HG03432 (cell line): ENCODE measurements around the gene UBXN4.
"Not testable (repeated sequence)": the region's sequence is repeated elsewhere in the genome, so short reads cannot be mapped to it uniquely, and the experiment has no call there.

Source experiments
- ATAC-seq: cut with Tn5 transposase; IDR thresholded peaks from one replicate; pipeline ENCODE4 v1.9.1; 2021; ENCODE audit warnings: mild to moderate bottlenecking, moderate library complexity; ENCODE audit not compliant: unreplicated experiment

Gene UBXN4

GRCh38 chr2:135762022-135762421 lies 20.4 kb downstream of the UBXN4 start:
- no peak for ATAC-seq

DNA sequence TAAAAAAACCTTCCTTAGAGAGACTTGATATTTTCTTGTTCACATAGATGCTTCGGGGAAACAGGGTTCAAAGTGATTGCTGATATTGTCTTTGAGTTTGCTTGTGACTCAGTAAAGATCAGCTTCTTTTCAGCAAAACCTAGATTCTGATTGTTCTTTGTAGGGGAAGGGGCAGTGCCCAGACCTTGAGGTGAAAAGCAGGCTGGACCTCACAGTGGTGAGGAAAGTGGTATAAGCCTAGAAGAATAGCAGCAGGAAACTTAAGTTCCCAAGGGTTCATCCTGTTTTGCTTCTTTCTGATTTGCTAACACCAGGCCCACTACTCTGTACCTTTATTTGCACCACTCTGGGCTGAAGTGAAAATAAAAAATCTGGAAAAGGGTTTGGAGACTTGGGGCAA lies 20.9 kb downstream of the UBXN4 start:
- no peak for ATAC-seq

DNA sequence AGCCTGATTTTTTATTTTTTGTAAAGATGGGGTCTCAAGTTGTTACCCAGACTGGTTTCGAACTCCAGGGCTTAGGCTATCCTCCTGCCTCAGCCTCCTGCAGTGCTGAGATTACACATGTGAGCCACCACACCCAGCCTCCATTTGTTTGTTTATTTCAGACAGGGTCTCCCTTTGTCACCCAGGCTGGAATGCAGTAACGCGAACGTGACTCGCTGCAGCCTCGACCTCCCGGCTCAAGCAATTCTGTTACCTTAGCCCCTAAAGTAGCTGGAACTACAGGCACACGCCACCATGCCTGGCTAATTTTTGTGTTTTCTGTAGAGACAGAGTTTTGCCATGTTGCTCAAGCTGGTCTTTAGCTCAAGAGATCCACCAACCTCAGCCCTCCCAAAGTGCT lies 27.2 kb downstream of the UBXN4 start:
- ATAC-seq, result no peak

DNA sequence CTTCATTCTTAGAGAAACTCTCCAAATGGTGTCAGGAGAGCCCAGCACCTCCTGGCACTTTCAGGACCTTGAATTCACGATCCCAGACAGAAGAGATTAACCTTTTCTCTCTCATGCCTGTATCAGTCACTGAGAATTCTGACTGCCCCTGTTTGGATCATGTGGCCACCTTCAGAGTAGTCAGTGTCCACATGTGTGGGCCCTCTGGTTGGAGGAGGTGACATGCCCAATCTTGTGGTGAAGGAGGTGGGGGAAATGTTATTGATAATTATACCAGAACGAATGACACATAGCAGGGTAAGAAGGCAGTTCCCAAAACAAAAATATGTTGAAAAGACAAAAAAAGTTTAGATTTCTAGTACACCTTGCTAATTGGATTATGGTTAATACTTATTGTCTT lies 31.7 kb downstream of the UBXN4 start:
- ATAC-seq, result no peak

GRCh38 chr2:135773917-135774316 lies 32.3 kb downstream of the UBXN4 start:
- ATAC-seq, result no peak

DNA sequence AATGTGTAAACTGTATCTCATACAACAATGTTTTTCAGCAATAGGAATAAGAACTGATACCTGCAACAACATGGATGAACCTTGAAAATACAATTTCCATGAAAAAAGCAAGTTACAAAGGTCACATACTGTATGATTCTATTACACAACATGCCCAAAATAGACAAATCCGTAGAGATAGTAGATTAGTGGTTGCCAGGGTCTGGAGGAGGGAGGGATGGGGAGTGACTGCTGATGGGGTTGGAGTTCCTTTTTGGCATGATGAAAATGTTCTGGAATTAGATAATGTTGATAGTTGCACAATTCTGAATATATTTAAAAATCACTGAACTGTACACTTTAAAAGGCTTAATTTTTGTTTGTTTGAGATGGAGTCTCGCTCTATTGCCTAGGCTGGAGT lies 33.8 kb downstream of the UBXN4 start:
- no peak for ATAC-seq

DNA sequence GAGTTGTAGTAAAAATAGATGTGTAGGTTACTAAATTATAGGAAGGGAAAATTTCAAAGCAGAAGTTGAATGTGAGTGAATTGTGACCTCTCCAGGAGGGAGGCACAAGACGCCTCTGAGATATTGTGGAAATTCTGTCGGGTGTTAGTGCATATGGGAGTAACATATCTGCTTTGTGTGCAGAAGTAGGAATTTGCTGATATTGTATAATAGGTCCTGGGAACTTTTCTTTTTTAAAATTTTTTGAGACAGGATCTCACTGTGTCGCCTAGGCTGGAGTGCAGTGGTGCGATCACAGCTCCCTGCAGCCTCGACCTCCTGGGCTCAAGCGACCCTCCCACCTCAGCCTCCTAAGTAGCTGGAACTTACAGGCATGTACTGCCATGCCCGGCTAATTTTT lies 34.7 kb downstream of the UBXN4 start:
- ATAC-seq, result no peak

DNA sequence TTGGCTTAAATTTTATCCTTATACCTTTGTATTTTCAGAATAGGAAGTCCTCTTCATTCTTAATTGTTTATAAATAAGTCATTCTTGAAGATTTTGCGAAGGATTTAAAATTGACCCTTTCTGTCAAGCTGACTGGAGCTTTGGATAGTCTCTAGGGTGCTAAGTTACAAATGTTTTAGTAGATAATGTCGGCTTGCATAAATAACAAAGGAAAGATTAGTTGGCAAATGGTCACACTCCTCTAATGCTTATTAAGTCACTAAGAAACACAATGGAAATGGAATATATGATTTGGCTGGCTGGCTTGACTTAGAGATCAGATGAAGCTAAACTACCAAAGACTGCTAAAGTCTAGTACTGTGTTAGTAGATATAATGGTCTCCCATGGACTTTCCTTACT lies 40.6 kb downstream of the UBXN4 start:
- no peak for ATAC-seq

DNA sequence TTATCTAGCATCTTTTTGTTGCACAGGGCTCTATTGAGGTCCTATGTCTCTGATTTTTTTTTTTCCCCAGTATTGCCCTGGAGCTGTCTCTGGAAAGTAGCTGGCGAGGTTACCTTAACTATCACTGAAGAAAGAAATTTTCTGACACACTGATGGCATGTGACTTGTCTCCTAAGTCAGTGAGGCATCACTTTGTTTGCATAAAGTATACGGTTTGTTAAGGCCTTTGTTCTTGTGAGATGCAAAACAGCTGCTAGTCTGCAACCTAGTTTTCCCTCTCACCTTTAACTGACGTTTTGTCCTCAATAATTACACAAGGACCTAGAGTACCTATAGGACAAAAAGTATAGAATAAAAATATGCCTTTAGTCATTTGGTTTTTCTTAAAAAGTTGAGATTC lies 41.8 kb downstream of the UBXN4 start:
- ATAC-seq, result peak; percentile 49

- no peak for ATAC-seq
Observed at GRCh38 chr2:135785032-135785431, 43.4 kb downstream of the UBXN4 start.

DNA sequence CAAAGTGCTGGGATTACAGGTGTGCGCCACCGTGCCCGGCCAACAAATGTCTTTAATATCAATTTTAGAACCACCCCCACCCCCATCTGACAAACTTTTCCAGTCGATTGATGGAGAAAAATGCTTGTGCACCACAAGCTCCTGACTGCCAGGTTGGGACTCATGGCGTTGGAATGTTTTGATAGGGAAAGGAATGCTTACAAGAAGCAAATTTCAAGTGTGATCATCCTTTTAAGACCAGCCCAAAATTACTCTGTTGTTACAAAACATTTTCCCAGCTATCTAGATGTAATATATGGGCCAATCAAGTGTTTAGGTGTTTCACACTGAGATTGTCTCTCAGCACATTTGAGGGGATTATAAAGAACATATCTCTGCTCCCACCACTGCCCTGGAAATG lies 45.2 kb downstream of the UBXN4 start:
- no peak for ATAC-seq

GRCh38 chr2:135790423-135790822 lies 48.8 kb downstream of the UBXN4 start:
- no peak for ATAC-seq

GRCh38 chr2:135791418-135792190 lies 49.9 kb downstream of the UBXN4 start:
- ATAC-seq, result no peak

GRCh38 chr2:135792401-135793150 lies 50.9 kb downstream of the UBXN4 start:
- ATAC-seq, result peak; percentile 60

- ATAC-seq, result not testable (repeated sequence)
Observed at GRCh38 chr2:135795641-135796040, 54.0 kb downstream of the UBXN4 start.

DNA sequence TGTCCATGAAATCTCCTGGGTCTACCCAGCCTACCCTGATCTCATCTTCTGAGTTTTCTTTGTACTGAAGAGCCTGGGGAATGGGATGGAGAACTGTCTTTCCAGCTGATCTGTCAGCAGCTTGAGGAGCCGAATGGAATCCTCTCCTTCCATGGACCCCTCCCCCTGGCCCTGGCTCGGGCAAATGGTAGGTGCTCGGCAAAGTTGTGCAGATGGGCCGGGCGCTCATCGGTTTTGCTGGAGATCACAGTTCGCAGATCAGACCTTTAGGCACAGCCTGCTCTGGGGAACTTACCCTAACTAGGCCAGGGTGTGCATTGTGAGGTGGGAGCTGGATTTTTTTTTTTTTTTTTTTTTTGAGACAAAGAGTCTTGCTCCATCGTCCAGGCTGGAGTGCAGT lies 55.0 kb downstream of the UBXN4 start:
- ATAC-seq, result no peak

DNA sequence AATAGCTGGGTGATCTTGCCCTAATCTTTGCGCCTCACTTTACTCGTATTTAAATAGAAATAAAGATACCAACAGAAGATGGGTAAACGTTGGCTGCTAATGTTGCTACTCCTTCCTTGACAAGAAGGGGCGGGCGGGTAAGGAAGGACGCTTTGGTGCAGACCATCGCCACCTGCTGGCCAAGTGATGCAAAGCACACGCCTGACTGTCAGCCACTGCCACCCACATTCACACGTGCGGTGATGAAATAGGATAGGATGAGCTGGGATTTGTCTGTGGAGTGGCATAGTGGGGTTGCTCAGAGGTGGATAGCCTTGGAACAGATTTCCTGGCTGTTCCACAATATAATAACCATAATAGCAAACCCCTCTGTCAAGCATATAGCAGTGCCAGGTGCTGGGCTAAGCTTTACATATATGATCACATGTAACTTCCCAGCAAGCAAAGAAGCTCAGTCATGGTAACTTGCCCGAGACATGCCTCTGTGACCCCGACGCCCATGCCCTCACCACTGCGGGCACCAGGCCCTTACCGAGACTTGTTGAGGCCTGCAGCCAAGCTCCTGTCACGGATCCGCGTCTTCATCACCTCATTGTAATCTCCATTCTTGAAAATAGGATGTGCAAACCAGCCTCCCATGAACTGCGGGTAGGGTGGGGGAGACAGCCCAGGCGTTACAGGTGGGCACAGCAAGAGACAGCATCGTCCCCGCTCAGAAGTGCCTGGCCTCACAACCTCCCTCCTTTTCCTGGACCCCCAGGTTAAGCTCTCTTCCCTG lies 56.0 kb downstream of the UBXN4 start:
- peak; percentile 71 for ATAC-seq

DNA sequence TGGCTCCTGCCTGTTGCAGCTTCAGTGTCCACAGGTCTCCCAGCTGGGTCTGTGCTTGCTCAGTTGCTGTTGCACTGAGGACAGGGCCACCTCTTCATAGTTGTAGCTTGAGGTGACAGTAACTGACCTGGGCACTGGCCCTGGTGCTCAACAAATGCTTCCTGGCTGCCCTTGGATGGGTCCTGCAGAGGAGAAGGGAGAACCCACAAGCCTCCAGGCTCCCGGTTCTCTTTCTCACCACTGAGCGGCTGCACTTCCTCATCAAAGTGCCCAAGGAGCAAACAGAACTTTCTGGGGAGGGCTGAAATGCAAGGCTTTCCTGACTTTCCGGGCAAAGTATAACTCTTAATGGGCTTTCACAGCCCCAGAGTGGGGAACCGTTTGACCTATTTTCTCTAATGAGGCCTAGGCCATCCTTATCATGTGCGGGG lies 56.6 kb downstream of the UBXN4 start:
- ATAC-seq, result no peak

DNA sequence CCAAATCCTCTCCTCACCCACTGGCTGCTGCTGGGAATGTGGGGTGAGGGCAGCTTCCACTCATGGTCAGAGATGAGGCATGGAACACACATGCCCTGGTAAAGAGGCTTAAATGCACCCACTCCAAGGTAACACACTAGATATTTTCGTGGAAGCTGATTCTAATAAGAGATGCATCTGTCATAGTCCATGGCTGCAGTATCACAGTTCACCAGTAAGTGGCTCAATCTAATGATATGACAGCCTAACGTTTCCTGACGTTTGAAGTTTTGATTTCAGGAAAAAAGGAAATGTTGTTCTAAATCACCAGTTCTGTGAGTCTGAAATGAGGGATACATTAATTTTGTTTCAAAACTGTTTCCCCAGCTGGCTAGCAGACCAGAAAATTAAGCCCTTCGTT lies 57.1 kb downstream of the UBXN4 start:
- no peak for ATAC-seq

DNA sequence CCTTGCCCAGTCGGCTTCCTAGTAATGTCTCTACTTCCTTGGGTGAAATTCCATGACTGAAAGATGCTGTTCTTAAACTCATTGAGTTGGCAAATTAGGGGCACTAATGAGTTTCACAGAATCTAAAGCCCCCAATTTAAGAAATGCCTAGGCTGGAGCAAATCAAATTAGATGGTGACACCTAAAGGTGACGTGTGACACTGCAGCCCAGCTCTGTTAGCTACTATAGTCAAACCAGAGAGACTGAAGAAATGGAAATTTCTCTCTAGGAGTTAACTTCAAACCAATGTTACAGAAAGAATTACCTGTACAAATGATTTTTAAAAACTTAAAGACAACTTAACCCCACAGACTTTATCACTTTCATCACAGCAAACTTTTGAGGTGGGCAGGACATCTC lies 58.1 kb downstream of the UBXN4 start:
- ATAC-seq, result no peak
